ENCODE data around the gene OR7D2.

DNA sequence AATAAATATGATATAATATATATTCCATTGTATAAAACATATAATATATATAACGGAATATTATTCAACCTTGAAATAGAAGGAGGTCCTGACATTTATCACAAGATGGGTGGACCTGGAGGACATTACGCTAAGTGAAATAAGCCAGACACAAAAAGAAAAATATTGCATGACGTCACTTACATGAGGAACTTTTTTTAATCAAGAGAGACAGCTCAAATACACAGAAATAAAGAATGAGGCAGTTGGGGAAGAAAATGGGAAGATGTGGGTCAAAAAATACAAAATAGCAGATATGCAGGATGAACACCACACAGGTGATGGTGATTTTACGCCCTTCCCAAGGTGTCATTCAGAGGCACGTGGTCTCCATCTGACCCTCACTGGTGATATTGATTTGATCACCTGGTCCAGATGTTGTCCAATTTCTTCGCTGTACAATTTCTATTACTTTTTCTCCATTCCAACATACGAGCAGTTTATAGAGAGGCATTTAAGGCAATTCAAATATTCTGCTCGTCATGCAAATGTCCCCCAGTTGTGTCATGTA lies 39.1 kb upstream of the OR7D2 start:
- TF ChIP-seq CTCF (IDR thresholded peaks at IDR 0.05; ENCODE audit: insufficient read depth, low read depth, low read length) (no peak), EZH2 (IDR thresholded peaks at IDR 0.05; ENCODE audit: insufficient read depth, low read length) (no peak)
